GM19467 (cell line): ENCODE data around the gene BSND.
"Not testable (repeated sequence)": the region's sequence is repeated elsewhere in the genome, so short reads cannot be mapped to it uniquely, and the experiment has no call there.

Source experiments
- ATAC-seq: cut with Tn5 transposase; IDR thresholded peaks from one replicate; pipeline ENCODE4 v1.9.1; 2021; ENCODE audit warnings: mild to moderate bottlenecking, moderate library complexity; ENCODE audit not compliant: unreplicated experiment

BSND gene

DNA sequence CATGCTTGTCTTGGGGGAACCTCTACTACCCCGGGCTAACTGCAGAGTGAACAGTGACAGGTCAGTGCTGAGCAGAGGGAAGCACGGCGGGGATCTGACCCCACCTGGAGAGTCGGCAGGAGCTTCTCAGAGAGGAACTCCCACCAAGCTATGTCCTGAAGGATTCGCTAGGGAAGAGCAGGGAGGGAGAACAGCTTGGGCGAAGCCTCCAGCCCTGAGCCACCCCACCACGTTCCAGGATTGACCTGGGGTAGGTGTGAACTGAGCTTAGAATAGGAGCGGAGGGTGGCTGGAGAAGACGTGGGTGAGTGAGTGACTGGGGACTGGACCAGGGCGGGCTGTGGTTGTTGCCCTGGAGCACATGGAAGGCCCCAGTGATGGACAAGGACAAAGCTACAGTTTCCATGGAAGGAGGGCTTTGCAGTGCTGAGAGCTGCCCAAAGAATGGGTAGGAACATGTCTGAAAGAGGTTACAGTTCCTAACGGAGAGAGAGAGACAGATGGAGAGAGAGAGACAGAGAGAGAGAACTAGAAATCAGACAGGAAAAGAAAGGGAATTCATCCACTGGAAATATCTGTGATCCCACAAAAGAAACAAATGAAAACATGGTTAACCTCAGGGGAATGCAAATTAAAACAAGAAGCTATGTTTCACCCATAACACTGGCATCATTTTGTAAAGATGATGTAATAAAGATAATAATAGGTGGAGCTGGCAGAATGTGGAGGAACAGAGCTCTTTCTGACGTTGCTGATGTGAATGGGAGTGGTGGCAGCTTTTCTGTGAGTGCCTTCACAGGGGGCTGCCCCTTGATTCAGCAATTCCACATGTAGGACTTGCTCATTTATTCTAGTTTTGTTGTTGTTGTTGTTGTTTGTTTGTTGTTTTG, 17.2 kb downstream of the BSND start:
- ATAC-seq = no peak

DNA sequence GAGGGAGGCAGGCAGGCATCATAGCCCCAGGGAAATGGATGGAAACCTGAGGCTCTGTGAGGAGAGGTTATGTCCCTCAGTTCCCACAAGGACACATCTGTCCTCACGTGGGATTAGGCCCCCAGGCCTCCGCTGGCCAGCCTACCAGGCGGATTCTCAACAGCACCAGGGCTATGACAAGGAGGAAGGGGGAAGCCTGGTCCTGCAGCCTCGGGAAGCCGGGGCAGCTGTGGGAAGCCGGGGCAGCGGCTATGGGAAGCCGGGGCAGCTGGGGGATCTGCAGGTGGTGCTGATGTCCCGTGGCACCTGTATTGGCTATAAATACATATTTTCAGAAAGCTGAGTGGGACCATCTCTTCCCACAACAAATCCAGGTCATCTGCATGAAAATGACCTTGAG, 19.7 kb downstream of the BSND start:
- ATAC-seq = no peak

- ATAC-seq = peak; percentile 69
Measured at GRCh38 chr1:55021942-55022546, 23.3 kb downstream of the BSND start.

DNA sequence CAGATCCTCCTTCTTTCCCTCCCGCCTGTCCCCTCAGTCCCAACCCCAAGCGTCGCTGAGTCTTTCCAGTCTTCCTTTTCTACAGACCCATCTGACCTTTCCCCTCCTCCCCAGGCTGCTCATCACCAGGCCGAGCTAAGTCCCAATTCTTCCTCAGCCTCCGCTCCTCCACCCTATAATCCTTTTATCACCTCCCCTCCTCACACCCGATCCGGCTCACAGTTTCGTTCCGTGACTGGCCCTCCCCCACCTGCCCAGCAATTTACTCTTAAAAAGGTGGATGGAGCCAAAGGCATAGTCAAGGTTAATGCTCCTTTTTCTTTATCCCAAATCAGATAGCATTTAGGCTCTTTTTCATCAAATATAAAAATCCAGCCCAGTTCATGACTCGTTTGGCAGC, 25.4 kb downstream of the BSND start:
- not testable (repeated sequence) for ATAC-seq

GRCh38 chr1:55026682-55027081, 27.9 kb downstream of the BSND start:
- not testable (repeated sequence) for ATAC-seq

- ATAC-seq = not testable (repeated sequence)
Measured at GRCh38 chr1:55031098-55031497, 32.4 kb downstream of the BSND start.

DNA sequence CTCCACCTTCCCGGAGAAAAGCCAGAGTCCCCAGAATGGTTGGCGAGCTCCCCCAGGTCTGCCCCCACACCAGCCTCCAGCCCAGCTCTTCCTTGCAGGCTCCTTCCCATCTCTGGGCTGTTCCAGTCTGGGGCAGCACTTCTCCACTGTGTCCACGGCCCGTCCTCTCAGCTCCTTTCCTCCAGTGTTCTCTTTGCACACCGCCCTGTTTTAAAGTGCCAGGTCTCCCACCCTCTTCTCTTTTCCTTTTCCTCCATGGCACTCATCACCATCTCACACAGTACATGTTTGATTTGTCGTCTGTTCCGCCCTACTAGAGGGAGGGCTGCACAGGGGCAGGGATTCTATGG, 34.5 kb downstream of the BSND start:
- ATAC-seq = no peak

- no peak for ATAC-seq
Measured at GRCh38 chr1:55034476-55035133, 35.9 kb downstream of the BSND start.

DNA sequence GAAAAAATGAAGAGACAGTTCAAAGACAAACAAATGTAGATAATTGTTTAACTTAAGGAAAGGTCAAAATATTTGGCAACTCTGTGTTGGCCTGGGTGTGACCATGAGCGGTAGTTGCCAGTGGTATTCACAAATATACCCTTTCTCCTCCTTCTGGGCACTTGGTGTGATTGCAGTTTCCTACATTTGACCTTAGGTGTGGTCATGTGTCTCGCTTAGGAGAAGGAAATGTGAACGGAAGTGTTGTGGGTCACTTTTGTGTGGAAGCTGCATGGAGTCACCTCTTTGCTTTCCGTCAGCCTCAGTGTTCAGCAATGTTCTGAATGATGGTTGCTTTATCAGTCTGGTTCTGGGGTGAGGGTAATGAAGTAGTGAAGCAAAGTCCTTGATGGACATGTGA, 37.2 kb downstream of the BSND start:
- ATAC-seq = no peak

DNA sequence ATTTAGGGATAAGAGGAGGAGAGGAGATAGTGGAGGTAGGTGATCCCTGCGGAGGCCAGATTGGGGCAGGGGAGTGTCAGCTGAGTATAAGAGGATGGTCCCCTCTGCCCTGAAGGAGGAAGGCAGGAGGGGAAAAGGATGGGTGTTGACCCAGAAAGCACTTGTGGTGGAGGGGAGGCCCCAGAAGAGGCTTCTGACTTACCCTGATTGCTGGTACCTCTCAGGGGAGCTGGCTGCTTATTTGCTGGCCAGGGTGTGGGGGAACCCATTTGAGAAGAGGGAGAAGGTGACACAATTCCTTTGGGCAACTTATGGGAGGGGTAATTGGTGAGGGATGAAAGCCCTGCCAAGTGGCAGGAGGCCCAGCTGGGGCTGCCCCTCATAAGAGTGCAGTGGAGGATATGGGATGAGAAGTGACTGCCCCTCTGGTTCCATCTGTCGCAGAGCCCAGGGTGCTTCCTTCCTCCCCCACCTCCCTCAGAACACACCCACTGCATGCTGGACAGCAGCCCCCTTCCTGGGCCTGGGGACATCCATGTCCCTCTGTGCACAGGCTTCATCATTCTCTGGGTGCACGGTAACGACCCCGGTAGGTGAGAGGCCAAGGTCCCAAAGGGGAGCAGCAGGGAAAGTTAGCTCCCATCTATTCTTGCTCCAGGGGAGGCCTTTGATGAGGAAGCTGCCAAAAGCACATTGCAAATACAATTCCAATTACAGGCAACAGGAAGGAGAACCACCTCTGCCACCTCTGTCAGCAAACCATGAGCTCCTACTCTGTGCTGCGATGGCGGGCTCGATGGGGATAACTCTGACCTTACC, 39.2 kb downstream of the BSND start:
- no peak for ATAC-seq

DNA sequence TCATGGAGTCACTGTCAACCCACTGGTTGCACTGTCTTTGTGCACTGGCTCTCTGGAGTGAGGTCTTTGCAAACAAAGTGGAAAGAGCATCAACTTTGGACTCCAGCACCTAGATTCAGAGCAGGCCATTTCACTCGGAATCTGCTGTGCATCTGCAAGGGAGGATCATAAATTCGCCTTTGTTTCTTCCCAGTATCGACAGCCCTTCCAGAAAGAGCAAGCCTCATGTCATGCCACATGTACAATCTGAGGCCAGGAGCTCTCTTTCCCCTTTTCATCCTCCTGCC, 39.8 kb downstream of the BSND start:
- no peak for ATAC-seq

- no peak for ATAC-seq
Measured at GRCh38 chr1:55038974-55039341, 40.2 kb downstream of the BSND start.

- ATAC-seq = no peak
Measured at GRCh38 chr1:55039342-55040082, 40.8 kb downstream of the BSND start, which contains the start of gene PCSK9. PCSK9 (plus strand) TSS chr1:55039548; CDS start chr1:55039838, 290 bp downstream.

GRCh38 chr1:55040083-55040932, 41.6 kb downstream of the BSND start:
- ATAC-seq = no peak

- ATAC-seq = no peak
Measured at GRCh38 chr1:55040933-55041494, 42.3 kb downstream of the BSND start.

- no peak for ATAC-seq
Measured at GRCh38 chr1:55041613-55042012, 42.9 kb downstream of the BSND start.

GRCh38 chr1:55043011-55043410, 44.3 kb downstream of the BSND start:
- ATAC-seq = no peak

DNA sequence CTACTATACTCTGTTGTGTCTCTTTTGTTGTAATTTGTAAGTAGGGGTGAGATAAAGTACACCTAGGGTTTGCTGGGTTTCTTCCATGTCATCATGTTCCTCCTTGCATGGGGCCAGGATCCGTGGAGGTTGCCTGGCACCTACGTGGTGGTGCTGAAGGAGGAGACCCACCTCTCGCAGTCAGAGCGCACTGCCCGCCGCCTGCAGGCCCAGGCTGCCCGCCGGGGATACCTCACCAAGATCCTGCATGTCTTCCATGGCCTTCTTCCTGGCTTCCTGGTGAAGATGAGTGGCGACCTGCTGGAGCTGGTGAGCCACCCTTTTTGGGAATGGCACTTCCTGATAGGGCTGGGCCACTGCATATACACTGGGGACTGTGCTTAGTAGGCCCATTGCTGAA, 45.0 kb downstream of the BSND start:
- no peak for ATAC-seq

- no peak for ATAC-seq
Measured at GRCh38 chr1:55044617-55045397, 46.1 kb downstream of the BSND start.
